ENCODE data around the gene LRP3. TPM values are rescaled to one million over a fixed set of nuclear protein-coding genes. Genes with fewer than 3 reads are reported as not detected.
"Not testable (repeated sequence)": the region's sequence is repeated elsewhere in the genome, so short reads cannot be mapped to it uniquely, and the experiment has no call there.

The LRP3 gene
- total RNA-seq, 1 donor from 2014 or later = 17.8 TPM

GRCh38 chr19:33210266-33210940 is 16.3 kb downstream of the LRP3 start:
- DNase-seq (ENCODE audit: missing footprints) = peak; percentile 61
- no peak for ATAC-seq
- intact Hi-C loops (cut with DNase I) = no loop called here

GRCh38 chr19:33211794-33212435 is 17.8 kb downstream of the LRP3 start:
- DNase-seq (ENCODE audit: missing footprints) (peak; percentile 32), ATAC-seq (no peak)
- intact Hi-C loops (cut with DNase I) = no loop called here

DNA sequence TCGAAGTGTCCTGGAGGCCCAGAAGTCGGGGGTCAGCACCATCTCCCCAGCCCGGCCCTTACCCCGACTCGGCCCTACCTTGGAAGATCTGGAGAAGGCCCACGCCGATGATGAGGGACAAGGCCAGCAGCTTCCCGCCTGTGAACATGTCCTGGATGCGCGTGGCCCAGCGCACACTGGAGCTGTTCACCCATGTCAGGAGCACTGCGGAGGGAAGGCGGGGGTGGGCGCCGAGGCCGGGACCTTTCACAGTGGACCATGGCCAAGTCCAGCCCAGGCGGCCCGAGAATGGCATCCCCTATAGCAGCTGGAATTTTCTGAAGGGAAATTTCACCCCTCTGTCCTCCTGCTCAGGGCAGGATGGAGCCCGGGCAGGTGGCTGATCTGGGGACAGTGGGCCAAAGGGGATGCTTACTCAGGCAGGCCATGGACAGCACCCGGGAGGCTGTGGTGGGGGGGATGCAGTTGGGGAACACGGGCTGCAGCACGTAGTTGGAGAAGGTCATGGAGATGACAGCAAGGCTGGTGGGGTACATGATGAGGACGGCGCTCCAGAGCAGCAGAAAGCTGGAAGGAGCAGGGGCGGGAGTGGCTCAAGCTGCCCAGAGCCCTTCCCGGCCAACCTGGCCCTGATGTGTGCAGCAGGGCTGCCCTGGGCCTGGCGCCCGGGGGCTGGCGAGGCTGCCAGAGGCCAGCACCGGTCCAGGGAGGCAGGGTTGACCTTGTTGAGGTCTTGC is 18.5 kb downstream of the LRP3 start:
- no peak for ATAC-seq
- DNase-seq (ENCODE audit: missing footprints) = peak; percentile 63
- intact Hi-C loops (cut with DNase I) = no loop called here

- intact Hi-C loops (cut with DNase I) = no loop called here
- ATAC-seq (no peak), DNase-seq (ENCODE audit: missing footprints) (no peak)
Observed at GRCh38 chr19:33214596-33214995, 20.5 kb downstream of the LRP3 start.

GRCh38 chr19:33215438-33216197 is 21.5 kb downstream of the LRP3 start:
- ATAC-seq (no peak), DNase-seq (ENCODE audit: missing footprints) (peak; percentile 20)
- intact Hi-C loops (cut with DNase I) = no loop called here

DNA sequence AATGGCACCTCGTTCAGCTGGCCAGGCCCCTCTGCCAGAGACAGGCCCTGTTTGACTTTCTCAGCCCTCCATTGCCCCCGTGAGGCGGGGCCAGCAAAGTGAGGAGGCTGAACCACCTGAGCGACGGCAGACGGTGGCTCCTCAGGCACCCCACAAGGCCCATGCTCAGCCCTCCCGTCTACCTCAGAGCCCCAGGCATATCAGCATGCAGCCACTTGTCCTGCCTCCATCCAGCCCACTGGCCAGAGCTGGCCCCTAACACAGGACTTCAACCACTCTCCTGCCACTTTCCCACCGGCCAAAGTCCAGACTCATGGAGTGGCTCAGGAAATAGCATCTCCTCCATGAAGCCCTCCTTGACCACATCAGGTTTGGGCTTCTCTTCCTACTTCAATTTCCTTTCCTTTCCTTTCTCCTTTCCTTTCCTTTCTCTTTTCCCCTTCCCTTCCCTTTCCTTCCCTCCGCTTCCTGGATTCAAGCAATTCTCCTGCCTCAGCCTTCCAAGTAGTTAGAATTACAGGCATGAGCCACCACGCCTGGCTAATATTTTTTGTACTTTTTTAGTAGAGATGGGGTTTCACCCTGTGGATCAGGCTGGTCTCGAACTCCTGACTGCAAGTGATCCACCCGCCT is 22.2 kb downstream of the LRP3 start:
- intact Hi-C loops (cut with DNase I) = no loop called here
- ATAC-seq (no peak), DNase-seq (ENCODE audit: missing footprints) (peak; percentile 53)

DNA sequence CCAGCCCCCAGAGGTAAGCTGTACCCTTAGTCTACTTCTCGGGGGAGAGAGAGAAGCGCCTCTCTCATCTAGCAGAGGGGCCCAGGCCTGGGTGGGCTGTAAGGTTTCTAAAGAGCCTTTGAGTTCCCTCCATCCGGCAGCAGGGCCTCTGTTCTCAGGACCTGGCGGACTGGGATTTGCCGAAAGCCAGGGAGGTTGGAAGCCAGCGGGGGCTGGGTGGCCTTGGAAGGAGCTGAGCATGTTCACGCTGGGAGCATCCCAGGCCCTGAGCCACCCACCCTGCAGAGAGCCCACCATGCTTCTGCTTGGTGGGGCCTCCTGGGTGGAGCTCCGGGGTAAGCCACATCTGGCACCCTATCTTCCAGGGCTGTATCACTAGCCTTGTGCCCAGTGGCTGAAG is 23.8 kb downstream of the LRP3 start:
- no peak for DNase-seq (ENCODE audit: missing footprints)
- no peak for ATAC-seq

DNA sequence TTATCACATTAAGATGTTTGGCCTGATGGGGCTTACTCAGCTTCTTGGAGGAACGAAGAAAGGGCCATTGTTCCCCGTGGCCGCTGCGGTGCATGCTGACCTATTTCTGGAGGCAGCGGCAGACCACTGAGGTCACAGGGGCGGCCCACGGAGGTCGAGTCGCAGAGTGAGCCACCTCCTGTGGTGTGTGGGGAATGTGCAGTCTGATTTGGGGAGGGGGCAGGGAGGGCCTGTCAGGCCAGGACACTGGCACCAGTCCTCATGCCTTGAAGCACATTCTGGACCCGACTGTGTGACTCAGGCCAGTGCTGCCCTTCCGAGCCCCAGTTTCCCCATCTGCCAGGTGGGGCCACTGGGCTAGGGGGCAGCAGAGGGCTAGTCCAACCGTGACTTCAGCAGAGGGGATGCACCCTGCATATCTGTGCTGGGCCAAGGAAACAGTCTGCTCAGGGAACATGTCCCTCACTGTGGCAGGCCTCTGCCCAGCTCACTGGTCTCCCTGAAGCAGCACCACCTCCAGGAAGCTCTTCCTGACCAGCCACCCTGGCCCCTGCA is 25.2 kb downstream of the LRP3 start:
- no peak for DNase-seq (ENCODE audit: missing footprints)
- intact Hi-C loops (cut with DNase I) = no loop called here
- ATAC-seq = no peak

More for the DNA sequence above, 23.8 kb downstream of the LRP3 start:
- intact Hi-C loops (cut with DNase I) = no loop called here

GRCh38 chr19:33220115-33220514 is 26.0 kb downstream of the LRP3 start:
- intact Hi-C loops (cut with DNase I) = no loop called here
- no peak for ATAC-seq
- no peak for DNase-seq (ENCODE audit: missing footprints)

GRCh38 chr19:33220735-33221134 is 26.6 kb downstream of the LRP3 start:
- DNase-seq (ENCODE audit: missing footprints) (peak; percentile 67), ATAC-seq (no peak)
- intact Hi-C loops (cut with DNase I) = no loop called here

- ATAC-seq (no peak), DNase-seq (ENCODE audit: missing footprints) (peak; percentile 44)
- intact Hi-C loops (cut with DNase I) = no loop called here
Observed at GRCh38 chr19:33221638-33222037, 27.5 kb downstream of the LRP3 start.

DNA sequence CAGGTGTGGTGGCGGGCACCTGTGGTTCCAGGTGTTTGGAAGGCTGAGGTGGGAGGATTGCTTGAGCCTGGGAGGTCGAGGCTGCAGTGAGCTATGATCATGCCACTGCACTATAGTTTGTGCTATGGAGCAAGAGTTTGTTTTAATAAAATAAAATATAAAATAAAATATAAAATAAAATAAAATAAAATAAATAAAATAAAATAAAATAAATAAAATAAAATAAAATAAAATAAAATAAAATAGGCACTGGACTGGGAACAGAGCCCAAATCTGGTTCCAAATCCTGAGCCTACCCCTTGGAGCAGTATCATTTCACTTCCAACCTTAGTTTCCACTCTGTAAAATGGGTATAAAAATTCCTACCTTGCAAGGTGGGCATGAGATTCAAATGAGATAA is 28.1 kb downstream of the LRP3 start:
- DNase-seq (ENCODE audit: missing footprints); ATAC-seq; intact Hi-C loops (cut with DNase I): not testable (repeated sequence)

- ATAC-seq = no peak
- intact Hi-C loops (cut with DNase I) = no loop called here
- DNase-seq (ENCODE audit: missing footprints) = peak; percentile 45
Observed at GRCh38 chr19:33224694-33225457, 30.7 kb downstream of the LRP3 start.

- ATAC-seq (no peak), DNase-seq (ENCODE audit: missing footprints) (peak; percentile 25)
- intact Hi-C loops (cut with DNase I) = no loop called here
Observed at GRCh38 chr19:33225458-33225926, 31.4 kb downstream of the LRP3 start, which contains the start of gene SLC7A10. SLC7A10 (minus strand) TSS chr19:33225850; CDS start chr19:33225703, 147 bp downstream.

- peak; percentile 79 for DNase-seq (ENCODE audit: missing footprints)
- ATAC-seq = no peak
Observed at GRCh38 chr19:33226550-33227241, 32.6 kb downstream of the LRP3 start.

DNA sequence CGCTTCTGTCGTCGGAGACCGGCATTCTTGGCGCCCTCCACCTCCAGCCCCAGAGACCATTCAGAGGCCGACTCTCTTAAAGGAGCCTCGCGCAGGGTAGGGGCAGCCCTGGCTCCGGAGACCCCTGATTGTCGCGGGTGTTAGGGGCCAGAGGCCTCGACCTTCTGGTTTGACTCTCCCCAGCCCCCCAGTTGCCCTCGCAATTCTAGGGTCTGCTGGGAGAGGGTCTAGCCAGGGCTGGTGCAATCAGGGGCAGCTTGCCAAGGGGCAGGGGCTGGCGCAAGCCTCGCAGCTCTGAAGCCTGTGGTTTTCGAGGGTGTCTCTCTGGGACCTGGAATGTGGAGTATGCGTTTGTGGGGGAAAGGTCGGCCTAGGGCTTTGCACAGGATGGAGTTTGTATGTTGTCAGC is 33.1 kb downstream of the LRP3 start:
- ATAC-seq = no peak
- intact Hi-C loops (cut with DNase I) = no loop called here

More at GRCh38 chr19:33226550-33227241, 32.6 kb downstream of the LRP3 start:
- intact Hi-C loops (cut with DNase I) = no loop called here

More for the DNA sequence above, 33.1 kb downstream of the LRP3 start:
- DNase-seq (ENCODE audit: missing footprints) = peak; percentile 54
